Hepatic stellate cell (primary cell): ENCODE measurements around the gene CTRB1.
A peak's percentile ranks its signal among the peaks of the same experiment; 100 is the strongest.

Experiments
- DNase-seq: peaks from one replicate; pipeline ENCODE4 v3.0.0; 2011; ENCODE audit warnings: low spot score

Gene CTRB1

DNA sequence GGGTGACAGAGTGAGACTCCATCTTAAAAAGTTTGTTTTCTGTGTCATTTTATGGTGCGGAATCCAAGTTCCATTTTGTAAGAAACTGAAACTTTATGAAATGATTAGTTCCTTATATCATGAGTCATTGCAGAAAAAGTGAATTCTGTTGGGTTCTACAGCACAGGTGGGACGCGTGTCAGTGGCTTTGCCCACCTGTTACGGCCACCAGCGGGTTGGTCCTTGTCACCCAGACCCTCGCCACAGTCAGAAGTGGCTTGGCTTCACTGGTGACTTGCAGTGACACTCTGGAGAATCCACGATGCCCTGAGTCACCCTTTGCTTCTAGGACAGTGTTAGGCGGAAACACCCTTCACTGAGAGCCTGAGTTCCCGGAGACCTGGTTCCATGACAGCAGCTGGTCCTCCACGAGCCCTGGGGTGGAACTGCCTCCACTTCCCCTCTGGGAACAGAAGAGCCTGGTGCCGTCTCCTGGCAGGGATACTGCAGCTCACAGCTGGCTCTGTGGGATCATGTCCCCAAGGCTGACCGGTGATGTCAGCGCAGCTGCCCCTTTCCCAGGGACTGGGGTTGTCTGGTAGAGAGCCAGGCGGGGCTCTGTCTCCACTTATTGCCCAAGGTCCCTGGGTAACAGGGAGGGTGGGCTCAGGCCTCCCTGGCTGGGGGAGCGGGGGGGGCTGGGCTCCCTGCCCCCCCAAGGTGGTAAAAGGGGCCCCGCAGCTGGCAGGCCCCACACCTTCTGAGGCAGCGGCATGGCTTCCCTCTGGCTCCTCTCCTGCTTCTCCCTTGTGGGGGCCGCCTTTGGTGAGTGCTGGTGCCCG lies at the start of gene CTRB1:
TSS of gene CTRB1 (plus strand) at position 733 of the 821 bp plus-strand sequence. CDS start at position 753, 20 bp downstream.
- DNase-seq = no peak

DNA sequence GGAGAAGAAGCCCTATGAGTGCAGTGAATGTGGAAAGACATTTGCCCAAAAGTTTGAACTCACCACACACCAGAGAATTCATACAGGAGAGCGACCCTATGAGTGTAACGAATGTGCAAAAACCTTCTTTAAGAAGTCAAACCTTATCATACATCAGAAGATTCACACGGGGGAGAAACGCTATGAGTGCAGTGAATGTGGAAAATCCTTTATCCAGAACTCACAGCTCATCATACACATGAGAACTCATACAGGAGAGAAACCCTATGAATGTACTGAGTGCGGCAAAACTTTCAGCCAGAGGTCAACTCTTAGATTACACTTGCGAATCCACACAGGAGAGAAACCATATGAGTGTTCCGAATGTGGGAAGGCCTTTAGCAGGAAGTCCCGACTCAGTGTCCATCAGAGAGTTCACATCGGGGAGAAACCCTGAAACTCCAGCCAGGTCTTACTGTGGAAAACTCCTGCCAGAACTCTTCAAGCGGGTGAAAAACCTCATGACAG lies 48.8 kb upstream of the CTRB1 start:
- no peak for DNase-seq

- no peak for DNase-seq
Observed at GRCh38 chr16:75172578-75172977, 46.2 kb upstream of the CTRB1 start.

GRCh38 chr16:75175074-75175473 lies 43.7 kb upstream of the CTRB1 start:
- no peak for DNase-seq

DNA sequence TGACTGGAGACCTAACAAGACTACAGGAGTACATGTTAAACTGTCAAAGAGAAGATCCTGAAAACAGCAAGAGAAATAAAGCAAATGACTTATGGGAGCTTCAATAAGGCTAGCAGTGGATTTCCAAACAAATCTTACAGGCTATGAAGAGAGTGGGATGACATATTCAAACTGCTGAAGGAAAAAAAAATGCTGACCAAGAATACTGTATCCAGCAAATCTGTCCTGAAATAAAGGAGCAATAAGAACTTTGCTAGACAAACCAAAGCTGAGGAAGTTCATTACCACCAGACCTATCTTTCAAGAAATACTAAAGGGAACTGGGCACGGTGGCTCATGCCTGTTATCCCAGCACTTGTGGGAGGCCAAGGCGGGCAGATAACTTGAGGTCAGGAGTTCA lies 41.9 kb upstream of the CTRB1 start:
- no peak for DNase-seq

DNA sequence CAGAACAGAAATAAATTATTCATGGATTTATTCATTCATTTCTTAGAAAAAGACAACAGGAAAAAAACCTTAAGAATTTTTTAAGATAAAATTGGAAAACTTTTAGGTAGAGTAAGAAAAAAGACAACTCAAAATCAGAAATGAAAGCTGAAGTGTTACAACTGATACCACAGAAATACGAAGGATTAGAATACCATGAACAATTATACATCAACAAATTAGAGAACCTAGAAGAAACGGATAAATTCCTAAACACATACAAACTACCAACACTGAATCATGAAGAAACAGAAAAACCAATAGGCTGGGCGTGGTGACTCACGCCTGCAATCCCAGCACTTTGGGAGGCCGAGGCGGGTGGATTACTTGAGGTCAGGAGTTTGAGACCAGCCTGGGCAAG lies 39.6 kb upstream of the CTRB1 start:
- DNase-seq = no peak

- DNase-seq = no peak
Observed at GRCh38 chr16:75181630-75182029, 37.2 kb upstream of the CTRB1 start.

- no peak for DNase-seq
Observed at GRCh38 chr16:75188832-75189477, 29.8 kb upstream of the CTRB1 start.

DNA sequence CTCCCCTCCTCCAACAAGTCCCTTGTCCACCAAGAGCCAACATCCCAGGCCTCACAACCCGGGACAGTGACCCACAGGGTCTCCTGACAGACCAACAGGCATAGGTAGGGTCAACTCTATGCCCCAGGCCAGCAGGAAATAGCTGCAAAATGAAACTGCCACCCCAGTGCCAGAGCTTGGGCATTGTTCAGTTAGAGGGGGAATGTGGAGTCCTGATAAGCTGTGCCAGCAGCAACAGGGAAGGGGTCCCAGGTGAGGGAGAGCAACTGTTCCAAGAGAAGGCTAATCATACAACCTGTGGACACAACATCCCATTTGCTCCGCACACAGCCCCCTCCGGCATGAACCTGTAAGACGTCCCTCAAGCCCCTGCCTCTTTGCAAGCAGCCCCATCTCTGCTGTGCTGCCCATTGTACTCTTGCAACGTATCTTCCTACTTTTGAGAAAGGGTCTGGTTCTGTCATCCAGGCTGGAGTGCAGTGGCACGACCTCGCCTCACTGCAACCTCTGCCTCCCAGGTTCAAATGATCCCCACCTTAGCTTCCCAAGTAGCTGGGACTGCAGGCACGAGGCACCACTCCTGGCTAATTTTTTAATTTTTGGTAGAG lies 29.0 kb upstream of the CTRB1 start:
- DNase-seq = no peak

DNA sequence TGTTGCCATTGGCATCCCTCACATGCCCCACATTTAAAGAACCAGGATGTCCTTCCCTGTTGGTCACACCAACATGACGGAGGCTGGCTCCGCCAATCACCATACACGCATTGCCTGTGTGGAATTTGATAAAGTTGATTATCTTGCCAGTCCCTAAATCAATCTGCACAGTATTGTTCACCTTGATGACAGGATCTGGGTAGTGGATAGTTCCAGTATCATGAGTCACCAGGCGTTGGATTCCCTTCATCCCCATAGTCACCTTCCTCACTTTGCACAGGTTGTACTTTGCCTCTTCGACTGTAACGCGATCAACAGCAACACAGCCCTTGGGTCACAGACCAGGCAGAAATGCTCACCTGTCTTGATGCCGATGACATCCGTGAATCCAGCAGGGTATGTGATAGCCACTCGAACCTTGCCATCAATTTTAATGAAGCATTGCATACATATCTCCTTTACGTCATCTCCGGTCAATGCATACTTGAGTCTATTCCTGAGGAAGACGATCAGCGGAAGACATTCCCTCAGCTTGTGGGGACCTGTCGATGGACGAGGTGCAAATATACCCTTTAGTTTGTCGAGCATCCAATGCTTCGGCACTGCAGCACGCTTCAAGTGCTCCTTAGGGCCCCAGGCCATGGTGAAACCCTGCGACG lies 26.1 kb upstream of the CTRB1 start:
- no peak for DNase-seq

GRCh38 chr16:75193265-75193650 lies 25.5 kb upstream of the CTRB1 start:
- no peak for DNase-seq

DNA sequence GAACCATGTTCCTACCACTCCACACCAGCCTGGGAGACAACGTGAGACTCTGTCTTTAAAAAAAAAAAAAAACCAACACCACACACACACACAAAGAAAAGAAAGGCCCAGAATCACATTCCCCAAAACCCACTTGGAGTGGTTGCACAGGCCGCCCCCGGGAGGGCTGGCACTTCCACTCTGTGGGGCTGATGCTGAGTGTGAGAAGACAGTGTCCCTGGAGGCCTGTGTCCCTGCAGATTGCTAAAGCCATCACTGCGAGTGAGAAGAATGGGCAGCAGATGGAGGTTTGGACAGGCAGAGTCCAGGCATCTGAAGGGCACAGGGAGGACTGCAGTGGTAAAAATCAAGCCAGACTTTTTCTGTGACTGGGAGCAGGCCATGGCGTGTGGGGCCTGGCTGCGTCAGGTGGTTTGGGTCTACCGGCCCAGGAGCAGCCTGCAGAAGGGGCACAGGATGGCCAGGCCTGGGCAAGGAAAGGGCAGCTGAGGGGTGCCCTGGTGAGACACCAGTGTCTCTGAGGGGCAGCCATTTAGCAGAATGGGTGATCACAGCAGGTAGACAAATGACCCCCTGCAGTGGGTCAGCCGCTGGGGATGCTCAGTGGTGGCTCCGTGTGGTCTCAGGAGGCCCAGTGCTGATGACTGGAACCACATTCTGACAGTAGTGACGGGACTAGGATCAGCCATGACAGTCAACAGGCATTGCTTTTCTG lies 24.9 kb upstream of the CTRB1 start:
- no peak for DNase-seq

DNA sequence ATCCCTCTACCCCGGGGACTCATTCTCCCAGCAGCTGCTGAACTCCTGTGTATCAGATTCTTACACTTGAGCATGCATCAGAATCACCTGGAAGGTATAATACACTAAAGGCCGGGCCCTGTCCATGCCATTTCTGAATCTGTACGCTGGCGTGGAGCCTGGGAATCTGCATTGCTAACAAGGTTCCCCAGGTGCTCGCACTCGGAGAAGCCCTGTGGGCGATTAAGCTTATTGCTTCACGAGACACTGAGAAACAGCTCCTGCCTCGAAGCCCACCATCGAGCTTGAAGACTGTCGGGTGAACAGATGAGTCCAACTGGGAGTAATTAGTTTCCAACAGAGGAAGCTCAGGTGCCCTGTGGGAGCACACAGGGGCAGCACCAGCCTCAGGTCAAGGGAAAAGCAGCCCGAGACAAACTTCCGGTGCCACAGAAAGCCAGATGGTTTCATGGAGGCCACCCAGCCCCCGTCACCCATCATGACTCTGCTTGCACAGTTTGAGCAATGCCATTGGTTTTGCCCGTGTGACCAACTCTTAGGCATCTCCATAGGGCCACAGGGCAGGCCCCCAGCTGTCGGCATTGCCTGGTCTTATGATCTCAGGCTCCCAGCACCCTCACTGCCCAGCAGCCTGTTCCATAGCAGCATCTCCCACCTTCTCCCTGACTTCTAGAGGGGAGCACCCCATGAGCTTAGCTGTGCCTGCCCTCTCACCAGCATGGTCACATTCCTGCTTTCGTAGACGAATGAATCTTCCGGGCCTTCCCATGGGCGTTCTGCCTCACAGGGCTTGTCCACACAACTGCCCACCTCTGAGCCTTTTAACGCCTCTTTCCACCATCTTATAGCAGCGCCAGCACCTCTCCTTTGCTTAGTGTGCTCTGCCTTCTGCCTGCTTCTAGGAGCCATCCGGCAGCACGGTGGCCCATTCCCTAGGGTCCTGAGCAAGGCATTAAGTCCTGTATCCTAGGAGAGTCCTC lies 22.7 kb upstream of the CTRB1 start:
- no peak for DNase-seq

GRCh38 chr16:75196836-75197235 lies 22.0 kb upstream of the CTRB1 start:
- no peak for DNase-seq

GRCh38 chr16:75197522-75198134 lies 21.2 kb upstream of the CTRB1 start:
- no peak for DNase-seq

GRCh38 chr16:75198135-75198600 lies 20.6 kb upstream of the CTRB1 start:
- peak; percentile 83 for DNase-seq

DNA sequence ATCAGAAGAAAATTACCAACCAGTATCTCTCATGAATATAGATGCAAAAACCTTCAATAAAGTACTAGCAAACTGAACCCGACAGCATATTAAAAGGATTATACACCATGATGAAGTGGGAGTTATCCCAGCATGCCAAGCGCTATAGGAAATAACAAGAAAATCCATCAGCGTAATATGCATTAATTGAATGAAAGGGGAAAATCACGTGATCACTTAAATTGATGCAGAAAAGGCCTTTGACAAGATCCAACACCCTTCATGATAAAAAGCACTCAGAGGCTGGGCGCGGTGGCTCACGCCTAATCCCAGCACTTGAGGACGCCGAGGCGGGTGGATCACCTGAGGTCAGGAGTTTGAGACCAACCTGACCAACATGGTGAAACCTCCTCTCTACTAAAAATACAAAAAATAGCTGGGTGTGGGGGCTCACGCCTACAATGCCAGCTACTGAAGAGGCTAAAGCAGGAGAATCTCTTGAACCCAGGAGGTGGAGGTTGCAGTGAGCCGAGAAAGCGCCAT lies 16.7 kb upstream of the CTRB1 start:
- no peak for DNase-seq

DNA sequence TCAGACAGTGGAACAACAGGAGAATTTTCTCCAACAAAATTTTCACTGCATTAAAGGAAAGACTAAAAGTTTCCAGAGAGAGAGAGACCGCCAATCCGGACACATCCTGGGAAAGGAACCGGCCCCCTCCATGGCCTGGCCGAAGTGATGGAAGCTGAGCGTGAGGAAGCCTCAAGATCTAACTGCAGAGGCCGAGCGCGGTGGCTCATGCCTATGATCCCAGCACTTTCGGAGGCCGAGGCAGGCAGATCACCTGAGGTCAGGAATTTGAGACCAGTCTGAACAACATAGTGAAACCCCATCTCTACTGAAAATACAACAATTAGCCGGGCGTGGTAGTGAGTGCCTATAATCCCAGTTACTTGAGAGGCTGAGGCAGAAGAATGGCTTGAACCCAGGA lies 15.7 kb upstream of the CTRB1 start:
- no peak for DNase-seq

DNA sequence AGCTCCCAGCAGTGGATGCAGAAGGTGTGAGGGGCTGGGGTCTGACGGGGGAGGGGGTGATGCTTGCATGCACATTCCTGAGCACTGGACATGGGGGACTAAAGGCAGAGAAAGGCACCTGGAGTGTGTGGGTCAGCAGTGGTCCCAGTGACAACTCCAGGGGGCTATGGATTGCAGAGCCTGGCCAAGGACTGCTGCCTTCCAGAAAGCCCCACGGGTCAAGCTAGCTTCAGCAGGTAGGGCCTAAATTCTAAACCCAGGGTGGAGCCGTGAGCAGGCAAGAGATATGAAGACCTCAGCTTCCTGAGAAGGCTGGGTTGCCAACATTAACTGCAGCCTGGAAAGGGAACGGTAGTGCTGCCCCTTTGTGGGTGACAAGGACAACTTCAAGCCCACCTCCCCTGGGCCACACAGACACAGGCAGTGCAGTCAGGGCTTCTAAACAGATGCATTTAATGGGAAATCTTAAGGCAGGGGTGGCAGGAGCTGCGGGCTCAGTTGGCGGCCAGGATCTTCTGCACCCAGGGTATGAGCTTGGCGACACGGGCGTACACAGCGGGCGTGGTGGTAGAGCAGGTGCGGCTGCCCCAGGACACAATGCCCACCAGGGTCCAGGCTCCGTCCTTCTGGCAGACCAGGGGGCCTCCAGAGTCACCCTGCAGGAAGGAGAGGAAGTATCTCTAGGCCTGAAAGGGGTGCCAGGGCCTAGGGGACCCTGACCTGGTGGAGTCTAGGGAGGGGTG lies 14.9 kb upstream of the CTRB1 start:
- DNase-seq = no peak
